Smooth muscle cell of bladder (primary cell): ENCODE results near the gene PARP8. TPM values are rescaled to one million over a fixed set of nuclear protein-coding genes. Genes with fewer than 3 reads are reported as not detected.

ENCODE experiments used
- total RNA-seq: library from RNA; depleted of rRNA; stranded (reverse); fragments of >200 nt; gene quantifications from 2 replicates; pipeline ENCODE4 v1.2.3, GENCODE V29; 2014

The PARP8 gene
- 10.8 and 17.9 TPM in 2 replicates for total RNA-seq

DNA sequence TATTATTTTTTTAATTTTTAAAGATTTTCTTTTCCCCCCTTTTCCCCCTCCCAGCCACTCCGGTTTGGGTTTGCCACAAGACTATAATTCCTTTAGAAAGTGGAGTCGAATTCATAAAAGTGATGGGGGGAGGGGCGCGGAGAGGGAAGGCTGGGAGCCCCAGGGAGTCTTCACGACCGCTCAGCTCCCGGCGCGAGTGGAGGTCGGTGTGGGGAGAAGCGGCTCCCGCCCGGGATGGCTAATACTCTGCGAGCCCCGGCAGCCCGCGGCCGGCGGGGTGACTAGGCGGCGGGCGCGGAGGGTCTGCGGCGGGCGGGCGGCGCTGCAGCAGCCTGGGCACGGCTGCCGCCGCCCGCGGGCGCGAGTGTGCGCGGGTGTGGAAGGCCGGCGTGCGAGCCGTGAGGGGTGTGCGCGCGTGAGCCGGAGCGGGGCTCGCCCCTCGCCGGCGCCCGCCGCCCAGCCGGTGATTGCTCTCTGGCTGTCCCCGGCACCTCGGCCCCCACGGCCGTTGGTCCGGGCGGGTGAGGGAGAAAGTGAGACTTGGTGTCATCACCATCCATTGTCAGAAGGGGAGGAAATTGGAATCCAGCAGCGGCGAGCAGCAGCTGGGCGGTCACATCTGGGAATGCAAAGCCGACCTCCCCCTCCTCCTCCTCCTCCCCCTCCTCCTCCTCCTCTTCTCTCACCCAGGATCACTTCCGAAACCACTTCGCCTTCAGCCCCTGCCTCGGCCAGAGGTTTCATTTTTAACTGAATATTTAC, at the start of gene PARP8:
Gene PARP8, plus strand, starts transcription at position 377 of the 762 bp plus-strand sequence. CDS start 459 bp downstream, outside the sequence.

Other genes starting within 250 kb of the PARP8 start
- 2.1 and 2.3 TPM in 2 replicates for gene EMB, start 225.3 kb upstream of the PARP8 start, total RNA-seq